ENCODE measurements around the gene NUP188.
A peak's percentile ranks its signal among the peaks of the same experiment; 100 is the strongest.

Gene NUP188

DNA sequence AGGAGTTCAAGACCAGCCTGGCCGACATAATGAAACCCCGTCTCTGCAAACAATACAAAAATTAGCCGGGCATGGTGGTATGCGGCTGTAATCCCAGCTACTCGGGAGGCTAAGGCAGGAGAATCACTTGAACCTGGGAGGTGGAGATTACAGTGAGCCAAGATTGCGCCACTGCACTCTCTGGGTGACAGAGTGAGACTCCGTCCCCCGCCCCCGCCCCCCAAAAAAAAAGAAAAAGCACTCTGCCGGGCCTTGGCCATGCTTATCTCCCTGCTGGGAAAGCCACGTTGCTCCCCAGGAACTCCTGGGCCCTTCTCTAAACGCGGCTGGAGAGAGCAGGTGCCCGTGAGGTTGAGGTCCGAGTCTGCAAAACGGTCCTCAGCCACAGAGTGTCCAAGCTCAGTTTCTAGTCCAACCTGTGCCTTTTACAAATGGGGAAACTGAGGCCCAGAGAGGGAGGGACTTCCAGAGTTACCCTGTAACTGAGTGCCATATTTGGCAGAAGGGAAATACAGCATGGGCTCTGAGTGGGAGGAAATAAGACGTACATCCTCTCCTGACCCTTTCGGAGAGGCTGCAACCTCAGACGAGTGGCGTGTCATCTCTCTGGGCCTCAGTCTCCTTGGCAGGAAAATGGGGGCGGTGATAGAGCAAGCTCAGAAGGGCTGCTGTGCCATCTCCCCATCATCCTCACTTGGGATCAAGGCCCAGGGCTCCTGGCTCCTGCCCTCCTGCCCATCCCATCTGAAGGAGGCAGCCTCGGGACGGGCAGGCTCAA lies 33.3 kb upstream of the NUP188 start:
- no peak for DNase-seq (ENCODE audit: low read depth)

DNA sequence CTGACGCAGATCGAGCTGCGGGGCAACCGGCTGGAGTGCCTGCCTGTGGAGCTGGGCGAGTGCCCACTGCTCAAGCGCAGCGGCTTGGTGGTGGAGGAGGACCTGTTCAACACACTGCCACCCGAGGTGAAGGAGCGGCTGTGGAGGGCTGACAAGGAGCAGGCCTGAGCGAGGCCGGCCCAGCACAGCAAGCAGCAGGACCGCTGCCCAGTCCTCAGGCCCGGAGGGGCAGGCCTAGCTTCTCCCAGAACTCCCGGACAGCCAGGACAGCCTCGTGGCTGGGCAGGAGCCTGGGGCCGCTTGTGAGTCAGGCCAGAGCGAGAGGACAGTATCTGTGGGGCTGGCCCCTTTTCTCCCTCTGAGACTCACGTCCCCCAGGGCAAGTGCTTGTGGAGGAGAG lies 31.3 kb upstream of the NUP188 start:
- no peak for DNase-seq (ENCODE audit: low read depth)

DNA sequence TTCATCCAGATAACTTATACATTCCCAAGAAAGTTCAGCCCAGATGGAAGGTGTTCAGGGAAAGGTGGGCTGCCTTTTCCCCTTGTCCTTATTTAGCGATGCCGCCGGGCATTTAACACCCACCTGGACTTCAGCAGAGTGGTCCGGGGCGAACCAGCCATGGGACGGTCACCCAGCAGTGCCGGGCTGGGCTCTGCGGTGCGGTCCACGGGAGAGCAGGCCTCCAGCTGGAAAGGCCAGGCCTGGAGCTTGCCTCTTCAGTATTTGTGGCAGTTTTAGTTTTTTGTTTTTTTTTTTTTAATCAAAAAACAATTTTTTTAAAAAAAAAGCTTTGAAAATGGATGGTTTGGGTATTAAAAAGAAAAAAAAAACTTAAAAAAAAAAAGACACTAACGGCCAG lies 30.8 kb upstream of the NUP188 start:
- DNase-seq (ENCODE audit: low read depth): no peak

DNA sequence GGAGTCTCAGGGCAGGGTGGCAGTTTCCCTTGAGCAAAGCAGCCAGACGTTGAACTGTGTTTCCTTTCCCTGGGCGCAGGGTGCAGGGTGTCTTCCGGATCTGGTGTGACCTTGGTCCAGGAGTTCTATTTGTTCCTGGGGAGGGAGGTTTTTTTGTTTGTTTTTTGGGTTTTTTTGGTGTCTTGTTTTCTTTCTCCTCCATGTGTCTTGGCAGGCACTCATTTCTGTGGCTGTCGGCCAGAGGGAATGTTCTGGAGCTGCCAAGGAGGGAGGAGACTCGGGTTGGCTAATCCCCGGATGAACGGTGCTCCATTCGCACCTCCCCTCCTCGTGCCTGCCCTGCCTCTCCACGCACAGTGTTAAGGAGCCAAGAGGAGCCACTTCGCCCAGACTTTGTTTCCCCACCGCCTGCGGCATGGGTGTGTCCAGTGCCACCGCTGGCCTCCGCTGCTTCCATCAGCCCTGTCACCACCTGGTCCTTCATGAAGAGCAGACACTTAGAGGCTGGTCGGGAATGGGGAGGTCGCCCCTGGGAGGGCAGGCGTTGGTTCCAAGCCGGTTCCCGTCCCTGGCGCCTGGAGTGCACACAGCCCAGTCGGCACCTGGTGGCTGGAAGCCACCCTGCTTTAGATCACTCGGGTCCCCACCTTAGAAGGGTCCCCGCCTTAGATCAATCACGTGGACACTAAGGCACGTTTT lies 30.2 kb upstream of the NUP188 start:
- peak; percentile 66 for DNase-seq (ENCODE audit: low read depth)

DNA sequence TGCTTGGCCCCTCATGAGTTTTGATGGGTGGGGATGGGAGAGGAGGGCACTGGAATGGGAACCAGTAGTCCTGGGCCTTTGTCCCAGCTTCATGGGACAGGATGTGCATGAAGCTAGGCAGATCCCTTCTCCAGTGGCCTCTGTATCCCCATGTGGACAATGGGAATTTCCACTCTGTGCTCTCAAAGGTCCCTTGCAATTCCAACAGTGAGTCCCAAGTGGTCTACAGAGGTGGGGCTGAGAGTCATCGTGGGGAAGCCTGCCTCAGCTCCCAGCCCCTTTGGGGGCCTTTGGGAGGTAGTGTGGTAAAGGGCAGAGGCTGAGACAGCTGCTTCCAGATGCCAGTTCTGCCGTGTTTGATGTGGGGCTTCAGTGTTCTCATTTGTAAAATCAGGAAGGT lies 28.6 kb upstream of the NUP188 start:
- DNase-seq (ENCODE audit: low read depth): no peak

- DNase-seq (ENCODE audit: low read depth): no peak
Observed at GRCh38 chr9:128919402-128920089, 28.0 kb upstream of the NUP188 start.

- peak; percentile 69 for DNase-seq (ENCODE audit: low read depth)
Observed at GRCh38 chr9:128920381-128921058, 27.0 kb upstream of the NUP188 start, which contains the start of gene PHYHD1. Gene PHYHD1, plus strand, starts transcription at chr9:128920982. Its CDS starts 1,342 bp downstream, at chr9:128922324.

DNA sequence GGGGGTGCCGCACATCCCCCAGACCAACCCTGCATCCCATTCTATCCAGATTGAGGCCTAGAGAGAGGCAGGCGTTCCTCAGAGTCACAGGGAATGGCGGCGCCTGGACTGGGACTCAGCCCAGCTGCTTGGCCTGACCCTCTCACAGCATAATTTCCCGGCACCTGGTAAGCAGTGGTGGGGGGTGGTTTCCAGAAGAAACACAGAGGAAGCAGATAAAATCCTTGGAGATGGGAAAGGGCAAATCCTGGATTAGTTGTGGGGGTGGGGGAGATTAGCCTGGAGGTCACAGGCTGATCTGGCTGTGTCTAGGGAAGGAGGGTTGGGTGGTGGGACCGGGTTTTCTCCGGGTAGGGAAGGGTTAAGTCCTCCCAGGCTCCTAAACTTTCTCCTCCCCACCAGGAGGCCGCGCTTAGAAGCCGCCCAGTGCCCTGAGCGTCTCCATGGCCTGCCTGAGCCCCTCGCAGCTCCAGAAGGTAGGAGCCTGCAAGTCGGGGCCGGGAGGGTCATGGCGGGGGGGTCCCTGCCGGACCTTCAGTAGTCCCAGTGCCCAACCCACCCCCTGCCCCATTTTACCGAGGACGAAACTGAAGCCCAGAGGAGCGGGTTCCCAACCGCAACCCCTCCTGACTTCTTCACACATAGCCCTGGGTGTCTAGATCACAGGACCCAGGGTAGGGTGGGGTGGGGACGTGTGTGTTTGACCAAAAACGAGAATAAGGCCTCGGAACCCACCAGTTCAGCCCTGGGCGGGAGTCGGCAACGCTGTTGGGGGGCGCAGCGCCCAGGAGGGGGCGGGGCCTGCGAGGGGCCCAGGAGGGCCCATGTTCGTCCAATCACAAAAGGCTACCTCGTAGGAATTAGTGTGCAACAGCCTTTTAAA lies 25.4 kb upstream of the NUP188 start:
- no peak for DNase-seq (ENCODE audit: low read depth)

GRCh38 chr9:128923493-128923883 lies 24.0 kb upstream of the NUP188 start:
- no peak for DNase-seq (ENCODE audit: low read depth)

DNA sequence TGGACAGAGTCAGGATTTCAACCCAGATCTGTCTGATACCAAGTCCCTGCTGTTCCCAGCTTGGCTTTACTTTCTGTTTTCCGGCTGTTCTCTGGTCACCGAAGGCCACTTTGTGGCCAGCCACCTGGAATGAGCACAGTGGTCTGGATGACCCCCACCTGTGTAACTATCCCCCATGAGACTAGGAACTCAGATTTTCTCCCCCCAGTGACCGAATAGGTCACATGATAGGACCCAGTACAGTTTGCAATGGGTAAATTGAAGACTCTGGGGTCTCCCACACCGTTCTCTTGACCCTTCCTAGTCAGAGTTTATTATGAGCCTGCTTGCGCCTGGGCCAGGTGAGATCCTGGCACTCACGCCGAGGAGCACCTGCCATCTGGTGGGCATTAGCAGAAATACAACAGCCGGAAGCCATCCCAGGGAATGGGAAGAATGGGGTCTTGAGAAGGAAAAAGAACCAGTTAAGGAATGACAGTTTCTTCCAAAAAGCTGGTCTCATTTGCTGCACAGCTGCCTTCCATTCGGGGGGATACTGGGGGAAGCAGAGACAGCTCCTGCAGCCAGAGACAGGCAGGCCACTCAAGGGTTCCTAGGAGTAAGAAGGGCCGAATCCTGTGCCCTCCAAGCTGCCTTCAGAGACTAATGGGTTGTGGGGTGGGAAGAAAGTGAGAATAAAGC lies 19.6 kb upstream of the NUP188 start:
- no peak for DNase-seq (ENCODE audit: low read depth)

GRCh38 chr9:128928624-128929023 lies 18.9 kb upstream of the NUP188 start:
- DNase-seq (ENCODE audit: low read depth): no peak

DNA sequence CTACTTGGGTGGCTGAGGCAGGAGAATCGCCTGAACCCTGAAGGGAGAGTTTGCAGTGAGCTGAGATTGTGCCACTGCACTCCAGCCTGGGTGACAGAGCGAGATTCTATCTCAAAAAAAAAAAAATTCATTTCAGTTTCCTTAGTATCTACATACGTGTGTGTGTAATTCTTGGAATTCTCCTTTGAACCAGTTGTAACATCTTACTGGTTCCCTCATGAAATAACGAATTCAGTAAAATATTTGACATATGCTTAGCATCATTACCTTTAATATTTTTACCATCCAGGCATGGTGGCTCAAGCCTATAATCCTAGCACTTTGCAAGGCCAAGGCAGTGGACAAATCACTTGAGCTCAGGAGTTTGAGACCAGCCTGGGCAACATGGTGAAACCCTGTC lies 17.9 kb upstream of the NUP188 start:
- DNase-seq (ENCODE audit: low read depth): no peak

GRCh38 chr9:128933731-128934130 lies 13.8 kb upstream of the NUP188 start:
- DNase-seq (ENCODE audit: low read depth): no peak

DNA sequence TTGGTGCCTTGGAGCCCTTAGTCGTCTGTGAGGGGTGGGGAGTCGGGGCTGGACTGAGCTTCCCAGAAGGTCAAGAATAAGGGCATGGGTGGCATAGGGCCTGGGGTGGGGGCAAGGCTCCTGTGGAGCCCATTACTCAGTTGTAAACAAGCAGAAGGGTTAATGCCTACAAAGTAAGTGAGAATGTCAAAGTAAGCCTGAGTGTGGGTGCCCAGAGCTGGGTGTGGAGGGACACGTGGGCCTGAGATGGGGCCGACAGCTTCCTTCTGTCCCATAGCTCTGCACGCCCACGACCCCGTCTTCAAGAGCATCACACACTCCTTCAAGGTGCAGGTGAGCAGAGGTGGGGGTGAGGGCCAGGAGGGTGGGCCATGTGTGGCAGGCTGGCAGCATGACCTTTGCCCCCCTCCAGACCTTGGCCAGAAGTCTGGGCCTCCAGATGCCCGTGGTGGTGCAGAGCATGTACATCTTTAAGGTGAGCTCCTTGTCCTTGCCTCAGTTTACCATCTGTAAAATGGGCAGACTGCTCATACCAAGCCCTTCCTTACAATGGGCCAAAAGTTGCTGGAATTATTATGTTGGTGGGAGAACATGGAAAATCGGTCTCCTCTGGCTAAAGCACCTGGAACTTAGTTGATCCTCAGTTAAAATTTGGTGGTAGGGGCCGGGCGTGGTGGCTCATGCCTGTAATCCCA lies 11.2 kb upstream of the NUP188 start:
- no peak for DNase-seq (ENCODE audit: low read depth)

DNA sequence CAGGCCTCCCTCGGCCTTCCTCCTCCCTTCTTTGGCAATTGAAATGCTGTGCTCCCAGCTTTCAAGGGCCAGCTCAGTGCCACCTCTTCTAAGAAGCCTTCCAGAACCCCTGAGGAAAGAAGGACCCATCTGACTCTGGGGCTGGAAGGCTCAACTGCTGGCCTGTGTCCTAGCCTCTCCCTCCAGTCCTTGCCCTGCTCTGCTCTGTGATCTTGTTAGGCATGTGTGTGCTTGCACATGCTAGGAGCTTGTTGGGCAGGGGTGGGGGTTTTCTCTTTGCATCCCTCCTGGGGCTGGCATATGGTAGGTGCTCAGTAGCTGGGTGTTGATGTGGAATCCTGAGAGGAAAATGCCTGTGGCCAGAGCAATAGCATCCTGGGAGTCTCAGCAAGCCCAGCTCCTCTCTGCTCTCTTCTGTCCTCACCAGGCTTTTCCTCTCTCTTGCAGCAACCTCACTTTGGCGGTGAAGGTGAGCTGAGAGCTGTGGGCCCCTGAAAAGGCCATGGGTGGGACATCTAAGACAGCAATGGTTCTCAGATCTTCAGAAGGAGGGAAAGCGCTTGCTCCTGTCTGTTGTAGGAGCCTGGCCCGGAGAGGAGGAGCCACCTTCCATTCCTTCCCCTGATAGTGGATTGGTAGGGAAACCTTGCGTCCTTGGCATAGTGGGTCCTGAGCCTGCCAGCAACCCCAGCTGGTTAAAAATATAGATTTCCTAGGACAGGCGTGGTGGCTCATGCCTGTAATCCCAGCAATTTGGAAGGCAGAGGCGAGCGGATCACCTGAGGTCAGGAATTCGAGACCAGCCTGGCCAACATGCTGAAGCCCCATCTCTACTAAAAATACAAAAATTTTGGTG lies 10.0 kb upstream of the NUP188 start:
- no peak for DNase-seq (ENCODE audit: low read depth)

DNA sequence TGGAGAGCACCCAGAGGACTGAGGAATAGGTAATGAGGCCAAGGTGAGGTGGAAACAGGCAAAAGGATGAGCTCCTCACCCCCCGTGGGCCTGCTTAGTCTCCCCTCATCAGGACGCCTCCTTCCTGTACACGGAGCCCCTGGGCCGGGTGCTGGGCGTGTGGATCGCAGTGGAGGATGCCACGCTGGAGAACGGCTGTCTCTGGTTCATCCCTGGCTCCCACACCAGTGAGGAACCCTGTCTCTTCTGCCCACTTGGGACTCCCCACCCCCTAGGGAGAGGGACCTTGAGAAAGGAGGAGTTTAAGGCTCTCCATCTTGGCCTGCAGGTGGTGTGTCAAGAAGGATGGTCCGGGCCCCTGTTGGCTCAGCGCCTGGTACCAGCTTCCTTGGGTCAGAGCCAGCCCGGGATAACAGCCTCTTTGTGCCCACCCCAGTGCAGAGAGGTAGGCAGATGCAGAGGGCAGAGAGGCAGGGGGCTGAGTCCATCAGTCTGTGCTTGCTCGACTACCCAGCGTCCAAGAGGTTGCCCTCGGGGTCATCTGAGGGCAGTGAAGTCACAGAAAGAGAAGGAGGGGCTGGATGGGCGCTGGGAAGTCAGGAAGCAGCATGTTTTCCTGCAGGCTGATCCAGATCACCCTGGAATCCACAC lies 7.1 kb upstream of the NUP188 start:
- no peak for DNase-seq (ENCODE audit: low read depth)

DNA sequence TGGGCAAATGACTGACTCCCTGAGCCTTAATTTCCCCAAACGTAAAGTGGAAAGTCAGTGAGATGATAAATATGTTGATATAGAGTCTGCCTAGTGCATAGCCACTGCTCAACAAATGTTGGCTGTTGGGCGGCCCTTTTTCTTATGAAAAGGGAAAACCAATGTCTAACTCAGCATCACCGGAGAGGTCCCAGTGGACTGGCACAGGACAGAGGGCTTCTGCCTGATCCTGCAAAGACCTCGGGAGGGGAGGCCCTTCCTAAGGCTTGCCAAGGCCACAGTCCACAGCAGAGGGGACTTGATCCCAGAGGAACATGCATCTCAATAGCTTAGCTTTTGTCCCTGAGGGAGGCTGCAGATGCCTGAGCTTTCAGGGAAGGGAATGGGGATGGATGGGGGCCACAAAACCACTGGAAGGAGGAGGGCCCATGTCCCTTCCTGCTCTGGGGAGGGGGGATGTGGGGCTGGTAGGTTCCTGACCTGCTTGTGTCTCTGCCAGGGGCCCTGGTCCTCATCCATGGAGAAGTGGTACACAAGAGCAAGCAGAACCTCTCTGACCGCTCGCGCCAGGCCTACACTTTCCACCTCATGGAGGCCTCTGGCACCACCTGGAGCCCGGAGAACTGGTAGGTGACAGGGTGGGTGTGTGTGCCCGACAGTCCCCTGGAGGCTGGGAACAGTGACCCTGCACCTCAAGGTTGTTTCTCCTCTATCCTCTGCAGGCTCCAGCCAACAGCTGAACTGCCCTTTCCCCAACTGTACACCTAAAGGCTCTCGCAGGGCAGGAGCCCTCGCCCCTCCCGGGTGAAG lies 6.3 kb upstream of the NUP188 start:
- DNase-seq (ENCODE audit: low read depth): no peak
